DND-41 (cell line): ENCODE data around the gene ZDHHC7.

ENCODE experiments used
- EZH2 ChIP-seq: IDR thresholded peaks from 3 replicates; pipeline ENCODE4 v1.6.1; 2012; ENCODE audit warnings: borderline replicate concordance, low read depth, mild to moderate bottlenecking, moderate library complexity, low read length, inconsistent platforms; ENCODE audit not compliant: severe bottlenecking
- TF ChIP-seq, protein P1 (sequence below): IDR thresholded peaks from 2 replicates; pipeline ENCODE4 v1.5.1; 2012; ENCODE audit warnings: borderline replicate concordance, low read length, moderate library complexity, mild to moderate bottlenecking; ENCODE audit not compliant: poor library complexity, severe bottlenecking; ENCODE audit errors: extremely low read depth

DNA sequence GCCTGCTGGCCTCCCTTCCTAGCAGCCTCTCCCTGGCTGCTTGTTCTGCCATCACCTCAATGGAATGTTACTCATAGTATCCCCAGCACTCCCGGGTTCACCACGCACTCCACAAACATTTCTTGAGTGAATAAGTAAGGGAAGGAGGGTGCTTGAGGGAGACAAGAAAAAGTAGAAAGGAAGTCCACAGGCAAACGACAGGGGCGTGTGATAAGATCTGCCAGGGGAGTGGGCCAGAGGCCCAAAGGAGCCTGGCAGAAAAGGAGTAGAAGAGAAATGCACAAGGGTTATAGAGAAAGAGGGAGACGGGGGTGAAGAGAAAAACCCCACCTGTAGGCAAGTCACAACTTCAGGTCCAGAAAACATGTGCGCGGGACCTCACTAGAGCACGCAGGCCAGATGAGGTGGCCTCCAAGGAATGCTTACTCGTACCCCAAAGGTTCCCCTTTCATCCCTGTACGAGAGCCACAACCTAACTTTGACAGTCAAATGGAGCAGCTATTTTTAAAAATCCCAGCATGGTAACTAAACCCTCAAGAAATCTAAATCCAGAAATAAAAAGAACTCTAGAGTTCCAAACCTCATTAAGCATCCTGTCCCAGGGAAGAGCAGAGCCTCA lies 6.6 kb downstream of the ZDHHC7 start:
- TF ChIP-seq, protein P1, sequence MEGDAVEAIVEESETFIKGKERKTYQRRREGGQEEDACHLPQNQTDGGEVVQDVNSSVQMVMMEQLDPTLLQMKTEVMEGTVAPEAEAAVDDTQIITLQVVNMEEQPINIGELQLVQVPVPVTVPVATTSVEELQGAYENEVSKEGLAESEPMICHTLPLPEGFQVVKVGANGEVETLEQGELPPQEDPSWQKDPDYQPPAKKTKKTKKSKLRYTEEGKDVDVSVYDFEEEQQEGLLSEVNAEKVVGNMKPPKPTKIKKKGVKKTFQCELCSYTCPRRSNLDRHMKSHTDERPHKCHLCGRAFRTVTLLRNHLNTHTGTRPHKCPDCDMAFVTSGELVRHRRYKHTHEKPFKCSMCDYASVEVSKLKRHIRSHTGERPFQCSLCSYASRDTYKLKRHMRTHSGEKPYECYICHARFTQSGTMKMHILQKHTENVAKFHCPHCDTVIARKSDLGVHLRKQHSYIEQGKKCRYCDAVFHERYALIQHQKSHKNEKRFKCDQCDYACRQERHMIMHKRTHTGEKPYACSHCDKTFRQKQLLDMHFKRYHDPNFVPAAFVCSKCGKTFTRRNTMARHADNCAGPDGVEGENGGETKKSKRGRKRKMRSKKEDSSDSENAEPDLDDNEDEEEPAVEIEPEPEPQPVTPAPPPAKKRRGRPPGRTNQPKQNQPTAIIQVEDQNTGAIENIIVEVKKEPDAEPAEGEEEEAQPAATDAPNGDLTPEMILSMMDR: no peak
- no peak for TF ChIP-seq EZH2
